ENCODE measurements around the gene NUDT7.
A peak's percentile ranks its signal among the peaks of the same experiment; 100 is the strongest.

The NUDT7 gene

GRCh38 chr16:77781091-77781490, 58.8 kb downstream of the NUDT7 start:
- Histone ChIP-seq H3K4me3 (ENCODE audit: low read length) (no peak overlapping the region), H3K36me3 (ENCODE audit: insufficient read depth, low read length) (no peaks in the 10 kb centered on the region), H3K9ac (ENCODE audit: low read depth, low read length) (no peak overlapping the region), H3K4me1 (ENCODE audit: insufficient read depth, low read length) (no peaks in the 10 kb centered on the region; the same call in 1 of the 2 replicates), H3K27me3 (ENCODE audit: insufficient read depth, low read length) (no peaks in the 10 kb centered on the region), H3K27ac (ENCODE audit: low read depth, low read length) (no peak overlapping the region), H3K9me3 (ENCODE audit: insufficient read depth, low read depth, low read length) (no peaks in the 10 kb centered on the region)

- WGBS, result 43% methylated on average over 2 of the region's 2 CpGs
- H3K27me3 ChIP-seq (ENCODE audit: insufficient read depth, low read length), result peaks cover 14% of the 10 kb centered on the region
- H3K4me1 ChIP-seq (ENCODE audit: insufficient read depth, low read length), result no peaks in the 10 kb centered on the region; the same call in 1 of the 2 replicates
- H3K9me3 ChIP-seq (ENCODE audit: insufficient read depth, low read depth, low read length), result no peaks in the 10 kb centered on the region
- H3K9ac ChIP-seq (ENCODE audit: low read depth, low read length), result no peak overlapping the region
- no peak overlapping the region for H3K4me3 ChIP-seq (ENCODE audit: low read length)
- H3K36me3 ChIP-seq (ENCODE audit: insufficient read depth, low read length), result no peaks in the 10 kb centered on the region
- no peak overlapping the region for H3K27ac ChIP-seq (ENCODE audit: low read depth, low read length)
Measured at GRCh38 chr16:77782694-77783093, 60.4 kb downstream of the NUDT7 start.

GRCh38 chr16:77784441-77785372, 62.4 kb downstream of the NUDT7 start:
- WGBS, result 97% methylated on average over 36 of the region's 38 CpGs
- H3K27me3 ChIP-seq (ENCODE audit: insufficient read depth, low read length), result peaks cover 31% of the 10 kb centered on the region

GRCh38 chr16:77785373-77785764, 63.1 kb downstream of the NUDT7 start:
- Histone ChIP-seq H3K27me3 (ENCODE audit: insufficient read depth, low read length) (peaks cover 37% of the 10 kb centered on the region), H3K9me3 (ENCODE audit: insufficient read depth, low read depth, low read length) (no peaks in the 10 kb centered on the region), H3K9ac (ENCODE audit: low read depth, low read length) (no peak overlapping the region), H3K36me3 (ENCODE audit: insufficient read depth, low read length) (no peaks in the 10 kb centered on the region), H3K4me3 (ENCODE audit: low read length) (no peak overlapping the region), H3K27ac (ENCODE audit: low read depth, low read length) (no peak overlapping the region), H3K4me1 (ENCODE audit: insufficient read depth, low read length) (no peaks in the 10 kb centered on the region)
- WGBS, result 94% methylated on average over 2 of the region's 2 CpGs

More at GRCh38 chr16:77784441-77785372, 62.4 kb downstream of the NUDT7 start:
- H3K9ac ChIP-seq (ENCODE audit: low read depth, low read length), result no peak overlapping the region
- no peak overlapping the region for H3K27ac ChIP-seq (ENCODE audit: low read depth, low read length)
- H3K4me3 ChIP-seq (ENCODE audit: low read length), result no peak overlapping the region
- H3K9me3 ChIP-seq (ENCODE audit: insufficient read depth, low read depth, low read length), result no peaks in the 10 kb centered on the region
- H3K36me3 ChIP-seq (ENCODE audit: insufficient read depth, low read length), result no peaks in the 10 kb centered on the region
- H3K4me1 ChIP-seq (ENCODE audit: insufficient read depth, low read length), result no peaks in the 10 kb centered on the region; the same call in 1 of the 2 replicates

GRCh38 chr16:77786186-77786847, 64.0 kb downstream of the NUDT7 start:
- no peaks in the 10 kb centered on the region for H3K9me3 ChIP-seq (ENCODE audit: insufficient read depth, low read depth, low read length)
- no peaks in the 10 kb centered on the region for H3K36me3 ChIP-seq (ENCODE audit: insufficient read depth, low read length)
- no peak overlapping the region for H3K27ac ChIP-seq (ENCODE audit: low read depth, low read length)
- peaks cover 40% of the 10 kb centered on the region for H3K27me3 ChIP-seq (ENCODE audit: insufficient read depth, low read length)
- 0 out of 2 replicates have a peak, but pooled peaks cover under 1% of the 10 kb centered on the region for H3K4me1 ChIP-seq (ENCODE audit: insufficient read depth, low read length)
- no peak overlapping the region for H3K9ac ChIP-seq (ENCODE audit: low read depth, low read length)
- no peak overlapping the region for H3K4me3 ChIP-seq (ENCODE audit: low read length)
- 92% methylated on average over 5 of the region's 5 CpGs for WGBS

DNA sequence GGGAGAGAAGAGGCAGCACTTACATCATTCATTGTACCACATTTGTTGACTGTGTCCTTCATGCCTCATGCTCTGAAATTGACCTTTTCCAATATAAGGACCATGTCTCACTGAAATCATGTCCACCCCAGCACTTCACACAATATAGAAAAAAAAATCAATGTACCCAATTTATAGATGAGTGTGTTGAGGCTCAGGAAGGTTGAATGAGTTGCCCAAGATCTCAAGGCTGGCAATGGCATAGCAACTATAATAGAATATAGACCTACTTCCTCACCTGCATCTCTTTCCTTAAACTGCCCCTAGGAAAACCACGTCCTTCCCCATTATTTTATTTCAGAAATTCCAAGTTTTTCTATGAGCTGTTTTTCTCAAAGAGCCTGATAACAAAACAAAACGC, 65.1 kb downstream of the NUDT7 start:
- H3K27me3 ChIP-seq (ENCODE audit: insufficient read depth, low read length), result peaks cover 40% of the 10 kb centered on the region
- WGBS, result 85% methylated on average over 2 of the region's 2 CpGs
- H3K4me1 ChIP-seq (ENCODE audit: insufficient read depth, low read length), result 0 out of 2 replicates have a peak, but pooled peaks cover 4% of the 10 kb centered on the region
- H3K27ac ChIP-seq (ENCODE audit: low read depth, low read length), result no peak overlapping the region
- peak overlapping the region; percentile 79 for H3K4me3 ChIP-seq (ENCODE audit: low read length)
- no peaks in the 10 kb centered on the region for H3K36me3 ChIP-seq (ENCODE audit: insufficient read depth, low read length)
- H3K9me3 ChIP-seq (ENCODE audit: insufficient read depth, low read depth, low read length), result no peaks in the 10 kb centered on the region
- H3K9ac ChIP-seq (ENCODE audit: low read depth, low read length), result no peak overlapping the region

- peaks cover 40% of the 10 kb centered on the region for H3K27me3 ChIP-seq (ENCODE audit: insufficient read depth, low read length)
- peak within 1 kb of the TSS; percentile 49 for H3K9ac ChIP-seq (ENCODE audit: low read depth, low read length)
- WGBS, result under 1% methylated on average over 78 of the region's 78 CpGs
- H3K9me3 ChIP-seq (ENCODE audit: insufficient read depth, low read depth, low read length), result no peaks in the 10 kb centered on the region
- H3K36me3 ChIP-seq (ENCODE audit: insufficient read depth, low read length), result no peaks in the 10 kb centered on the region; the same call in 1 of the 2 replicates
- H3K4me3 ChIP-seq (ENCODE audit: low read length), result peak within 1 kb of the TSS; percentile 79
- H3K4me1 ChIP-seq (ENCODE audit: insufficient read depth, low read length), result 0 out of 2 replicates have a peak, but pooled peaks cover 4% of the 10 kb centered on the region
- no peak within 1 kb of the TSS for H3K27ac ChIP-seq (ENCODE audit: low read depth, low read length)
Measured at GRCh38 chr16:77788181-77789084, 66.1 kb downstream of the NUDT7 start, which contains the start of gene VAT1L. TSS of gene VAT1L (plus strand) at chr16:77788564. CDS start at chr16:77788683, 119 bp downstream.

DNA sequence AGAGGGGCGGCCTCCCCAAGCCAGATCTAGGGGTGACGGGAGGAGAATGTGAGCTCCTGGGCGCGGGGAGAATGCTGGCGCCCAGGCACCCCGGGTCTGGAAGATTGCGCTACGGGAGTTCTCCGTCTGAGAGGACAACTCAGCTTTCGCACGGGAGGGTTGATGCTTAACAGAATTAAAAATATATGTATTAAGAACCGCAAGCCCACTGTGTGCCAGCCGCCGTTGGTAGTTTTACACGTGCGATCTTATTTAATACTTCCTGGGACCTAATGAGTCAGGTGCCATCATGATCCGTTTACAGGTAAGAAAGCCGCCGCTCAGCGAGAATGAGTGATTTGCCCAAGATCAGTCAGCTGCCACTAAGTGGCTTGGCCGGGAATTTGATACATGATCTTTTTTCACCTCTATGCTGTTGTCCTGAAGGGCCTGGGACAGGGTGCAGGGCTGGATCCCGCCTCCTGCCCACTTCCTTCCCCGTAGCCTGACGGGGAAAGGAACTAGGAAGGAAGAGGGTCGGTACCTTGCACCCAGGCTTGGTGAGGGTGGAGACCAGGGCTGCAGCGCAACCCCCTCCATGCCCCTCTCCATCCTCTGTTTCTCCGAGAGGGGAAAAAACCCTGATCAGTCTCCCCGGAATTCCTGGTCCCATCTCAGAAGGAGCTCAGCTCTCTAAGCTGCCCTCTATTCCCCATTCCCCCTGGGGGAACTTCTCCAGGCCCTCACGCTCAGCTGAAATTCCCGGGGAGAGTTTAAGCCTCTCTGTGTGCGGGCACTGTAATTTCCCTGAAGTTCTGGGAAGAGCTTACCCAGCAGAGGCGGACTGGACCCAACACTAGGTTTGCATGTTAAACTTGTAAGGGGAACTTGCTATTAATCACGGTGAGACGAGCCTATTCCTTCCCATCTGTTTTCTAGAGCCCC, 67.0 kb downstream of the NUDT7 start:
- no peaks in the 10 kb centered on the region for H3K9me3 ChIP-seq (ENCODE audit: insufficient read depth, low read depth, low read length)
- no peaks in the 10 kb centered on the region; the same call in 1 of the 2 replicates for H3K36me3 ChIP-seq (ENCODE audit: insufficient read depth, low read length)
- WGBS, result under 1% methylated on average over 31 of the region's 34 CpGs
- H3K4me3 ChIP-seq (ENCODE audit: low read length), result peak overlapping the region; percentile 79
- H3K4me1 ChIP-seq (ENCODE audit: insufficient read depth, low read length), result 0 out of 2 replicates have a peak, but pooled peaks cover 4% of the 10 kb centered on the region
- peak overlapping the region; percentile 49 for H3K9ac ChIP-seq (ENCODE audit: low read depth, low read length)
- H3K27ac ChIP-seq (ENCODE audit: low read depth, low read length), result no peak overlapping the region
- peaks cover 40% of the 10 kb centered on the region for H3K27me3 ChIP-seq (ENCODE audit: insufficient read depth, low read length)

- Histone ChIP-seq H3K9me3 (ENCODE audit: insufficient read depth, low read depth, low read length) (no peaks in the 10 kb centered on the region), H3K27ac (ENCODE audit: low read depth, low read length) (no peak overlapping the region), H3K9ac (ENCODE audit: low read depth, low read length) (peak overlapping the region; percentile 49), H3K36me3 (ENCODE audit: insufficient read depth, low read length) (no peaks in the 10 kb centered on the region; the same call in 1 of the 2 replicates), H3K27me3 (ENCODE audit: insufficient read depth, low read length) (peaks cover 40% of the 10 kb centered on the region), H3K4me1 (ENCODE audit: insufficient read depth, low read length) (0 out of 2 replicates have a peak, but pooled peaks cover 4% of the 10 kb centered on the region), H3K4me3 (ENCODE audit: low read length) (peak overlapping the region; percentile 79)
- 4% methylated on average over 10 of the region's 11 CpGs for WGBS
Measured at GRCh38 chr16:77790009-77790372, 67.7 kb downstream of the NUDT7 start.

- 81% methylated on average over 3 of the region's 3 CpGs for WGBS
- Histone ChIP-seq H3K4me3 (ENCODE audit: low read length) (peak overlapping the region; percentile 6; the same call in 1 of the 2 replicates), H3K9ac (ENCODE audit: low read depth, low read length) (no peak overlapping the region), H3K4me1 (ENCODE audit: insufficient read depth, low read length) (0 out of 2 replicates have a peak, but pooled peaks cover 4% of the 10 kb centered on the region), H3K27me3 (ENCODE audit: insufficient read depth, low read length) (peaks cover 40% of the 10 kb centered on the region), H3K27ac (ENCODE audit: low read depth, low read length) (no peak overlapping the region), H3K9me3 (ENCODE audit: insufficient read depth, low read depth, low read length) (no peaks in the 10 kb centered on the region), H3K36me3 (ENCODE audit: insufficient read depth, low read length) (no peaks in the 10 kb centered on the region; the same call in 1 of the 2 replicates)
Measured at GRCh38 chr16:77790912-77791311, 68.6 kb downstream of the NUDT7 start.

All from HUES64 (cell line).